Pulmonary artery endothelial cell (primary cell): ENCODE data around the gene DPYSL4. TPM values are rescaled to one million over a fixed set of nuclear protein-coding genes. Genes with fewer than 3 reads are reported as not detected.
"Not testable (repeated sequence)": the region's sequence is repeated elsewhere in the genome, so short reads cannot be mapped to it uniquely, and the experiment has no call there.

Experiments used
- DNase-seq: peaks from one replicate; pipeline ENCODE4 v3.0.0-alpha.2; 2011; ENCODE audit warnings: low read depth, low spot score
- total RNA-seq: library from RNA; depleted of rRNA; stranded (reverse); fragments of >200 nt; gene quantifications from 2 replicates; pipeline ENCODE4 v1.2.3, GENCODE V29; 2014

DPYSL4 gene
- total RNA-seq, 1 donor from 2014 or later = 14.1 TPM

DNA sequence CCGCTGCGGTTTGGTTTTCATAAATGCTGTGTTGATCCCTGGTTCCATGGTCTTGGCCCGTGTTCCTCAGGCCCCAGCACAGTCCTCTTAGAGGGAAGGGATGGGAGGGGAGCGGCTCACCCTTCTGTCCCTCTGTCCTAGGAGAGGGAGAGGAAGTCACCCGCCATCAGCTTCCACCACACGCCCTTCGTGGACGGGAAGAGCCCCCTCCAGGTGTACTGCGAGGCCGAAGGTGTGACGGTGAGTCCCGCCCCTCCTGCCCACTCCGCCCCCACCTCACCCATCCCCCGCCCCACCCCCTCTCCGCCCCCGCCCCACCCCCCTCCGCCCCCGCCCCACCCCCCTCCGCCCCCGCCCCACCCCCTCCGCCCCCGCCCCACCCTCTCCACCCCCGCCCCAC is 37.5 kb upstream of the DPYSL4 start:
- DNase-seq = no peak

DNA sequence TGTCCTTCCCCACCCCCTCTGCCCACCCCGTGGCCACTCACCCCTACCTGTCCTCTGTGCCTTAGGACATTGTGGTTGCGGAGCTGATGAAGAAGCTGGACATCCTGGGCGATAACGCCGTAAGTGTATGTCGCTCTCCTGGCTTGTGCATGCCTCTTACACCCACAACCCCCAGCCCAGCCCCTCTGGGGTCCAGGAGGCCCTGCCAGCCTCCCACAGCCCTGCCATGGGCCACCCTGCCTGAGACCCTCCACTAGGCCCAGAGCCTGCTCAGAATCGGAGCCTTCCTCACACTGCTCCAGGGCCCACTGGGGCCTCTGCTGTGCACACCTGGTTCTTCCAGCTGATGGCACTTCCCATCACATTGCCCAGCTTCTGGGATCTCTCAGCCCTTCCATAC is 36.8 kb upstream of the DPYSL4 start:
- DNase-seq = no peak

DNA sequence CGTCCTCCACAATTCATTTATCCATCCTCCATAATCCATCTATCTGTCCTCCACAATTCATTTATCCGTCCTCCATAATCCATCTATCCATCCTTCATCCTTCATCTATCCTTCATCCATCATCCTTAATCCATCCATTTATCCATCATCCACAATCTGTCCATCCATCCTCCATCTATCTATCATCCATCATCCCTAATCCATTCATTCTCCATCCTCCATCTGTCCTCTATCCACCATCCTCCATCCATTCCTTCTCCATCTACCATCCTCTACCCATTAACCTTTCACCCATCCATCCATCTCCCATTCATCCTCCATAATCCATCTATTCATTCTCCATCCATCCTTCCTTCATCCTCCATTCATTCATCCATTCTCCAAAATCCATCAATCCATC is 36.0 kb upstream of the DPYSL4 start:
- no peak for DNase-seq

DNA sequence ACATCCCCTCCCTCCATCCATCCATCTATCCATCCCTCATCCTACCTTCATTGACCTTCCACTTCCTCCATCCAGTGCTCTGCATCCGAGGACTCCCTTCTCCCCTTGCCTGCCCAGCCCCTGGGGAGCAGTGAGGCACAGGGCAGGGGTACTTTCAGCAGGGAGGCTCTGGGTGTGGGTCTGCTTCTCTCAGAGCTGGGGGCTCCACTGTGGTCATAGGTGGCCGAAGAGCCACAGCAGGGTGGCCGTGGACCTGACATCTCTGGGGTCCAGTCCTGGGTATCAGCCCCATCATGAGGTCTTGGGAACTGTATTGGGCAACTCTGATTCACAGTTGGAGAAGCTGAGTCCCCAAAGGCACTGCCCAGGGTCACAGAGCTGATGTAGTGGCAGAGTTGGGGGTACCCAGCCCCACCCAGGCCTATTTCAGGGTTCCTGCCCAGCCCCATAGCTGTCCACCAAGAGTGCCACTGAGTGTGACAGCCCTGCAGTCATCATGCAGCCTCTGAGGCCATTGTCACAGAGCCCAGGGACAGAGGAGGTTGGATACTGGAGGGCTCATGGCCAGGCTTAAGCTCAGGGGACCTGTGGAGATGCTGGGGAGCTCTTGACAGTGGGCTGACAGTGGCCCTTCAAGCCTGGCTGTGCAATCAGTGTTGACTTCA is 35.3 kb upstream of the DPYSL4 start:
- DNase-seq = no peak

DNA sequence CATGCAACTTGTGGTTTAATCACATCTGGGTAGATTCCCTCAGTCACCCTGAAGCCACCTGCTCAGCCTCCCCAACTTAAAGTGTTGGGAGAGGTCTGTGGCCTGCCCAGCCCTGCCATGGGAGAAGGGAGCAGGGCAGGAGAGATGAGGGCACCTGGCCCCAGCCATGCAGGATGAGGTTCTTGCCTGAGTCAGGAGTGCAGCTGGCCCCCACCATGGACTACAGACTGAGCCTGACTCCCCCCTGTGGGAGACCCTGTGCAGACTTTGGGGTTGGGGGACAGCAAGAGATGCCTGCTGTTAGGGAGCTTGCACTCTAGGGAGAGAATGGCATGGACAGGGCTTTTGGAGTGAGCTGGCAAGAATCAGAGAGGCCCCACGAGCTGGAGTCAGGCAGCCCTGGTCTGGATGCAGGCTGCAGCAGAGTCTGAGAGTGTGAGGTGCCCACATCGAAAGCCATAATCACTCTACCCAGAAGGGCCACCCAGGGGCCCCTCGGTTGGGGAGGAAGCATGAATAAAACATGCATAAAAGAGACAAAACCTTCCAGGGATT is 34.7 kb upstream of the DPYSL4 start:
- DNase-seq = no peak

DNA sequence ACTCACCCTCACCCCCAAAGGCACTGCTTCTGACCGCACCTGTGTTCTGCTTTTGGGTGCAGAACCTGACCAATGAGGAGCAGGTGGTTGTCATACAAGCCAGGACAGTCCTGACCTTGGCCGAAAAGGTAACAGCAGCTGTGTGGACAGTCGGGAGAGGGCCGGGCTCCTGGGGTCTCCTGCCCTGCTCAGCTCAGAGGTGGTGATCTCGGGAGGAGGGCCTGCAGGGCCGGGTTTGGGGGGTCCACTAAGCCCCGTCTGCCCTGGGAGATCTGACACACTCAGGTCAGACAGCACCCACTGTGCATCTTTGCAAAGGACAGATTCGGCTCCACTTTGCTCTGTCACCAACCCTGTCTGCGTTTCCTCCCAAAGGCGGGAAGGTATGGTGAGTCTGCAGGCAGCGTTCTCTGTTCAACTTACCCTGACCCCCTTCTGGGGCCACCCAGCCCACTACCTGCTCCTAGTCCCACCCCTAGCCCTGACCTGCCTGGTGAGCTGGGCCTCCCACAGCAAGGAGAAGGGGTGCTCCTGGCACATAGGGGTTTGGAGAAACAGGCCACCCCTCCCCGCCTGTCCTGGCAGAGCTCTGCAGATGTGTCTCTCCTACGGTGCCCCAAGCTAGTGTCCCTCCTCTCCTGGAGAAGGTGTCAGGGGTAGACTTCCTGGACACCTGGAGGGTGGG is 33.7 kb upstream of the DPYSL4 start:
- no peak for DNase-seq

DNA sequence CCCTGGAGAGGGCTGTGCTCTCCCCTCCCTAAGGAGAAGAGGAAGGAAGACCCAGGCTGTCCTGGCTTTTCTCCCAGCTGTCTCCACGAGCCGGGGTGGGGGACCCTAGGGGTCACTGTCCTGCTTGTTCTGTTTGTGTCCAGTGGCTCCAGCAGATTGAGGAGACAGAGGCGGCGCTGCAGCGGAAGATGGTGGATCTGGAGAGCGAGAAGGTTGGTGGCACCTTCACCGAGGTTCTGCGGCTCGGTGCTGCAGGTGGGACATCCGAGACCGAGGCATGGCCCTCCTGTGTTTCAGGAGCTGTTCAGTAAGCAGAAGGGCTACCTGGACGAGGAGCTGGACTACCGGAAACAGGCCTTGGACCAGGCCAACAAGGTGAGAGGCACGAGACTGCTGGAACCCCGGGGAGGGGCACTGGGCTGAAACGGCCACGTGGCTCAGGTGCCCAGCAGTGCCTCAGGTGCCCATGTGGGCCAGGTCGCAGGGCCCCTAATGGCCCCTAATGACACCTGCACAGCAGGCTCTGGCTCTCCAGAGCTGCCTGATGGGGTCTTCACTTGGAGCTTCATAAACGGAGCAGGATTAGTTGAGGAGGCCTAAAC is 33.0 kb upstream of the DPYSL4 start:
- DNase-seq = no peak

DNA sequence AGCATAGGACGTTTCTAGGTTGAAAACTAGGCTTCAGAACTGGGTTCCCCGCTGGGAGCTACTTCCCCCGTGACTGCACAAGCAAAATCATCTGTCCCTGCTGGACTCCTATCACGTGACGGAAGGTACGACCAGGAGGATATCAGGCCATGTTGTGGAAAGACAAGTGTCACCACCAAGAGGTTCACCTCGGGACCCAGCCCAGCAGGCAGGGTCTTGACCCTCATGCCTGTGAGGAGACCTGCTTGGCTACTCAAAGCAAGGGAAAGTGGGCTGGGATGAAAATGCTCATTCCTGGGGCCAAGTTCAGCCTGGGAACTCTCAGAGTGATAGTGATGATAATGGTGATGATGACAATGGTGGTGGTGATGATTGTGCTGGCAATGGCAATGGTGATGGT is 32.3 kb upstream of the DPYSL4 start:
- DNase-seq = no peak

DNA sequence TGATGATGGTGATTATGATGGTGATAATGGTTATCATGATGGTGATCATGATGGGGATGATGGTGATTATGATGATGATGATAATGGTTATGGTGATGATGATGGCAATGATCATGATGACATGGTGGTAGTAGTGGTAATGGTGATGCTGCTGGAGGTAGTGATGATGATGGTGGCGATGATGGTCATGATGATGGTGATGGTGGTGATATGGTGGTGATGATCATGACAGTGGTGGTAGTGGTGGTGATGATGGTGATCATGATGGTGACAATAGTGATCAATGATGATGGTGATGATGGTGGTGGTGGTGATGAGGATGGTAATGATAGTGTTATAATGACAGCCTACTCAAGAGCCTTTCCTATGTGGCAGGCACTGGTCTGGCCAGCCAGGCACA is 31.8 kb upstream of the DPYSL4 start:
- DNase-seq = no peak

DNA sequence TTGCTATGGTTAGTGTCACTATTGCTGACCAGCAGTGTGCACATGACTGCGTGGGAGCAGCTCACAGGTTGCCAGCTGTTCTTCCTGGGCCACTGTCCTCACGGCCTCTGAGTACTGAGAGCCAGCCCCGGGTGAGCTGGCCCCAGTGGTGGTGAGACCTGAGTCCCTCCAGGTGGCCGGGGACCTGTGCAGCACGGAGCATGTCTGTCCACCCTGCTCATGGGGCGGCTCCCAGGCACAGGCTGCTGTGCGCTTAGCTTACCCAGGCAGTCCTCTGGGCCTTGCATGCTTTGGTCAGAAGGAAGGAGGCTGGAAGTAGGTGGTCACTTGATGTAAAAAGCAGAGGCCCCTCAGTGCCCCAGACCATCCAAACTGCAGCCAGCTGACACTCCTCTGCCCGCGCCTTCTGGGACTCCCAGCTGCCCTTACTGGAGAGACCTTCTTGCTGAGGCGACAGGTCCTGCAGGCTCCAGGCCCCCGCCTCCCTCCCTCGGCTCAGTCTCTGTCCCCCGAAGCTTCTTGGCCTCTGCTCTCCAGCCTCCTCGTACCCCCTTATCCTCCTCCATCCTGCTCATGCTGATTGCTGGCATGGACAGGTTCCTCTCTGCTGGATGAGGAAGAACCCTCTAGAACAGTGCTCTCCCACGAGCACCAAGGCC is 30.9 kb upstream of the DPYSL4 start:
- DNase-seq = no peak

DNA sequence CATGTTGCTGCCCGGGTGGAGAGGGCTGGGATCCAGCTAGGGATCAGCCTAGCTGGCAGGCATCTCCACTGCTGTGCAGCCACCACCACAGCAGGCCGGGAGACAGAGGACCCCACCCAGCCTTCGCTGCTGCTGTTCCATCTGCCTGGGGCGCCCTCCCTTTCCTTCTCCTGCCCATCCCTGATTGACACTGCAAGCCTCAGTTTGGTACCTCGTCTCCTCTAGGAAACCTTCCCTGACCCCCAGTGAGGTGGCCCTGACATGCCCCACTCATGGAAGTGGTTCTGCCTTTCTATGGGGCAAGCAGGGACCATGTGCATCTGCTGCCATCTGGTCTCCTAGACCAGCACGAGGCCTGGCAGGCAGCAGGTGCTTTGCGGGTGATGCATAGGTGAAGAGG is 30.4 kb upstream of the DPYSL4 start:
- DNase-seq = no peak

DNA sequence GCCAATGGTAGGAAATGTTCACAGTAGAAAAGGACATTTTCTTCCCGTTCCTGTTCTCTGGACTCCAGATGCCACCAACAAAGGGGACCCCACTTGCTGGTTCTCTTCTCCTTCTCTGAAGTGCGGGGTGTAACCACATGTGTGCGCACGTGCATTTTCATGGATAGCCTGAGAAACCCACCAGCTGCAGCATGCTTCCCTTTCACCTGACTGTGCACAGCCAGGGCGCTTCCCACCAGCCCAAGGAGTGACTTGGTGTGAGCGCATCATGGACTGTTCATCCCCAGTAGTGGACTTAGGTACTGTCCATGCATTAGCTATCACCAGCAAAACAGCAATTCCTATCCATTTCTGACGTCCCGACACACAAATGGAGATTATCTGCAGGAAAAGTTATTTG is 29.6 kb upstream of the DPYSL4 start:
- no peak for DNase-seq

DNA sequence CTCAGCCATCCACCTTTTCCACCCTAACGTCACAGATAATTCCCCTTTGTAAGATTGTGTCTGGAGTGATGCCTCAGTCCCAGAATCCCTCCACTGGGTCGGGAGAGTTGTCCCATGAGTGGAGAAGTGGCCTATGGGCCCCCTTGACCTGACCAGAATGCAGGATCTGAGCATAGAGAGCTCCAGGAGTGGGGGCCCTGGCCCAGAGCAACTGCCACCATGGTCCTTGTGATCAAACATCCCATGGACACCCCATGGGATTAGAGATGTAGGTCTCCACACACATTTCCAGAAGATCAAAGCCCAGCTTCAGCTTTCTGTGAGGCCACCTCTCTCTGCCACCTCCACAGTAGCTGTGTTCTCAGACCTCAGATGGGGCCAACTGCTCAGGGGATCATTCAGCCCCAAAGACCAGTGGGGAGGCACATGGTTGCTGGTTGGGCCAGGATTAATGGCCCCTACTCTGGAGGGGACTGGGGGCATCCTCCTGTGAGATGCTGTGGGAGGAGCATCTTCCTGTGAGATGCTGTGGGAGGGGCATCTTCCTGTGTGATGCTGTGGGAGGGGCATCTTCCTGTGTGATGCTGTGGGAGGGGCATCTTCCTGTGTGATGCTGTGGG is 28.5 kb upstream of the DPYSL4 start:
- no peak for DNase-seq

DNA sequence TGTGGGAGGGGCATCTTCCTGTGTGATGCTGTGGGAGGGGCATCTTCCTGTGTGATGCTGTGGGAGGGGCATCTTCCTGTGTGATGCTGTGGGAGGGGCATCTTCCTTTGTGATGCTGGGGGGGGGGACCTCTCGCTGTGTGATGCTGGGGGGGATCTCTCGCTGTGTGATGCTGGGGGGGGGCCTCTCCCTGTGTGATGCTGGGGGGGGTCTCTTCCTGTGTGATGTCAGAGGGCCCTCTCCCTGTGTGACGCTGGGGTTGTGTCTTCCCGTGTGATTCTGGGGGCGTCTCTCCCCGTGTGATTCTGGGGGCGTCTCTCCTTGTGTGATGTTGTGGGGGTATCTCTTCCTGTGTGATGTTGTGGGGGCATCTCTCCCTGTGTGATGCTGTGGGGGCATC is 27.9 kb upstream of the DPYSL4 start:
- DNase-seq = no peak

DNA sequence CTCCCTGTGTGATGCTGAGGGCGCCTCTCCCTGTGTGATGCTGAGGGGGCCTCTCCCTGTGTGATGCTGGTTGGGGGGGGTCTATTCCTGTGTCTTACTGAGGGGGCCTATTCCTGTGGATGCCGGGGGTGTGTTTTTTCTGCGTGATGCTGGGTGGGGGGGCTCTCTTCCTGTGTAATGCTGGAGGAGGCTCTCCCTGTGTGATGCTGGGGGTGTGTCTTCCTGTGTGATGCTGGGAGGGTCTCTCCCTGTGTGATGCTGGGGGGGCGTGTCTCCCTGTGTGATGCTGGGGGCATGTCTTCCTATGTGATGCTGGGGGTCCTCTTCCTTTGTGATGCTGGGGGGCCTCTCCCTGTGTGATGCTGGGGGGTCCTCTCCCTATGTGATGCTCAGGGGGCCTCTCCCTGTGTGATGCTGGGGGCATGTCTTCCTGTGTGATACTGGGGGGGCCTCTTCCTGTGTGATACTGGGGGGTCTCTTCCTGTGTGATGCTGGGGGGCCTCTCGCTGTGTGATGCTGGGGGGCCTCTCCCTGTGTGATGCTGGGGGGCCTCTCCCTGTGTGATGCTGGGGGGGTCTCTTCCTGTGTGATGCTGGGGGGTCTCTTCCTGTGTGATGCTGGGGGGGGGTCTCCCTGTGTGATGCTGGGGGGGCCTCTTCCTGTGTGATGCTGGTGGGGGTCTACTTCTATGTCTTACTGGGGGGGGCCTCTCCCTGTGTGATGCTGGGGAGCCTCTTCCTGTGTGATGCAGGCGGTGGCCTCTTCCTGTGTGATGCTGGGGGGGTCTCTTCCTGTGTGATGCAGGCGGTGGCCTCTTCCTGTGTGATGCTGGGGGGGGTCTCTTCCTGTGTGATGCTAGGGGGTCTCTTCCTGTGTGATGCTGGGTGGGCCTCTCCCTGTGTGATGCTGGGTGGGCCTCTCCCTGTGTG is 27.2 kb upstream of the DPYSL4 start:
- DNase-seq = not testable (repeated sequence)

DNA sequence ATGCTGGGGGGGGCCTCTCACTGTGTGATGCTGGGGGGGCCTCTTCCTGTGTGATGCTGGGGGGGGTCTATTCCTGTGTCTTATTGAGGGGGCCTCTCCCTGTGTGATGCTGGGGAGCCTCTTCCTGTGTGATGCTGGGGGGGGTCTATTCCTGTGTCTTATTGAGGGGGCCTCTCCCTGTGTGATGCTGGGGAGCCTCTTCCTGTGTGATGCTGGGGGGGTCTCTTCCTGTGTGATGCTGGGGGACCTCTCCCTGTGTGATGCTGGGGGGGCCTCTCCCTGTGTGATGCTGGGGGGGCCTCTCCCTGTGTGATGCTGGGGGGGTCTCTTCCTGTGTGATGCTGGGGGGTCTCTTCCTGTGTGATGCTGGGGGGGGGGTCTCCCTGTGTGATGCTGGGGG is 26.5 kb upstream of the DPYSL4 start:
- DNase-seq = not testable (repeated sequence)

DNA sequence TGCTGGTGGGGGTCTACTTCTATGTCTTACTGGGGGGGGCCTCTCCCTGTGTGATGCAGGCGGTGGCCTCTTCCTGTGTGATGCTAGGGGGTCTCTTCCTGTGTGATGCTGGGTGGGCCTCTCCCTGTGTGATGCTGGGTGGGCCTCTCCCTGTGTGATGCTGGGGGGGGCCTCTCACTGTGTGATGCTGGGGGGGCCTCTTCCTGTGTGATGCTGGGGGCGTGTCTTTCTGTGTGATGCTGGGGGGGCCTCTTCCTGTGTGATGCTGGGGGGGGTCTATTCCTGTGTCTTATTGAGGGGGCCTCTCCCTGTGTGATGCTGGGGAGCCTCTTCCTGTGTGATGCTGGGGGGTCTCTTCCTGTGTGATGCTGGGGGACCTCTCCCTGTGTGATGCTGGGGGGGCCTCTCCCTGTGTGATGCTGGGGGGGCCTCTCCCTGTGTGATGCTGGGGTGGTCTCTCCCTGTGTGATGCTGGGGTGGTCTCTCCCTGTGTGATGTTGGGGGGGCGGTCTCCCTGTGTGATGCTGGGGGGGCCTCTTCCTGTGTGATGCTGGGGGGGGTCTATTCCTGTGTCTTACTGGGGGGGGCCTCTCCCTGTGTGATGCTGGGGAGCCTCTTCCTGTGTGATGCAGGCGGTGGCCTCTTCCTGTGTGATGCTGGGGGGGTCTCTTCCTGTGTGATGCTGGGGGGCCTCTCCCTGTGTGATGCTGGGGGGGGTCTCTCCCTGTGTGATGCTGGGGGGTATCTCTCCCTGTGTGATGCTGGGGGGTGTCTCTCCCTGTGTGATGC is 25.7 kb upstream of the DPYSL4 start:
- not testable (repeated sequence) for DNase-seq

DNA sequence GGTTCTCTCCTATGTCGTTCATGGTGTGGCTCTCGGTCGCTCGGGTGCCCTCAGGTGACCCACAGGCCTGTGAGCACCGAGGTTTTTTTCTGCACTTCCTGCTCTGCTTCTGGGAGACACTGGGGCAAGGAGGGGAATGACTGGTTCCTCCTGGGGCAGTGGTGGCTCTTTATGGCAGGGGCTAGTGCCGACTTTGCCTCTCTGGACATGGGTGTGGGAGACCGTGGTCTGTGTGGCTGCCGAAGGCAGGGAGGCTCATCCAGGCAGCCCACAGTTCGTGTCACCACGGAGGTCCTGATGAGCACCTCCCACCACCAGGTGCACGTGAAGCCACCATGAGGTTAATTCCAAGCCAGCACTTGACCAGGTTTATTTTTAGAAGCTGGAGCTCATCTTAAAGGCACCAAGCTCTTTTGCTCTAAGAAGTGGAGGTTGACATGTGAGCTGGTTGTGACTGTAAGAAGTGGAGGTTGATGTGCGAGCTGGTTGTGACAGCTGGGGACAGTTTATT is 24.7 kb upstream of the DPYSL4 start:
- no peak for DNase-seq

DNA sequence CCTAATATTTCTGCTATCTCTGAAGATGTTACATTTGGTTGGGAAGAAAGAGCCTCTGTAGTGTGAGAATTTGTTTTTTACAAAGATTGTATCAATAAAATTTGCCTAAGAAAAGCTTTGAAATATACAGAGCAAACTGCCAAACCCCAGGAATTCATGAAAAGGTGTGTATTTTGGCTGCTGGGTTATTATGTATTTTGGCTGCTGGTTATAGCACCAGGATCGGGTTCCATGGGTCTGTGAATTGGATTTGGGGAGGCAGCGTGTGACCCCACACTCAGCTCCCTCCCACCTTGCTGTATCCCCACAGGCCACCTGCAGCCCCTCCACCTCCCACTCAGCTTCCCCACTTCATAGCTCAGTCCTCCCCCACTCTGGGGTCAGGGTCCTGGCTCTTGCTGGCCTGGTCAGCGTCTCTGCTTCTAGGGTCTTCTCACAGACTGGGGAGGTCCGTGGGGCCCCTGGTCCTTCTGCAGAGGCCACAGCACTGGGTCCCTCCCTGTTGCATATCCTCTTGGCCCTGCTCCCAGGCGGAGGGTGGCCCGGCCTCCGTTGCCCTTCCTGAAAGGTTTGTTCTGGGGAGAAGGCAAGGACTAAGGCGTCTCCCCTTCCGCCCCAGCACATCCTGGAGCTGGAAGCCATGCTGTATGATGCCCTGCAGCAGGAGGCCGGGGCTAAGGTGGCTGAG is 24.0 kb upstream of the DPYSL4 start:
- DNase-seq = no peak
